ENCODE data around the gene SRF. TPM values are rescaled to one million over a fixed set of nuclear protein-coding genes. Genes with fewer than 3 reads are reported as not detected.
A peak's percentile ranks its signal among the peaks of the same experiment; 100 is the strongest.

SRF gene
- total and polyA plus RNA-seq, 2 donors (not counting 3 experiments of a cell fraction or from before 2014, with no cell fraction given) = 34.4 to 55.8 TPM

- no peaks in the 10 kb centered on the region for H3K9me3 ChIP-seq (replicated peaks; ENCODE audit: control insufficient read depth, insufficient read depth, low read length)
- peaks cover 2% of the 10 kb centered on the region for H3K79me2 ChIP-seq (ENCODE audit: control insufficient read depth, insufficient read depth, low read length)
- peaks cover 17% of the 10 kb centered on the region for H3K4me1 ChIP-seq (ENCODE audit: control insufficient read depth, extremely low read depth, insufficient read depth, low read length)
- H3K36me3 ChIP-seq (ENCODE audit: control insufficient read depth in 2 of 2, extremely low read depth in 1 of 2, insufficient read depth in 2 of 2, low read length in 2 of 2) = peaks cover 10 to 29% of the 10 kb centered on the region in 2 experiments
- H3K4me3 ChIP-seq (replicated peaks in 1 of 3; ENCODE audit: insufficient read depth in 1 of 3, low read depth in 1 of 3, low read length in 3 of 3) = peak overlapping the region; percentile 49 to 92 (median 78)
- no peaks in the 10 kb centered on the region for H3K27me3 ChIP-seq (ENCODE audit: control insufficient read depth in 2 of 2, insufficient read depth in 2 of 2, low read length in 2 of 2)
- intact Hi-C loops (cut with micrococcal nuclease) = no loop called here
- no peak overlapping the region for H3K27ac ChIP-seq (ENCODE audit: insufficient read depth, low read depth, low read length)
- POLR2A ChIA-PET = no interaction called here
- peak overlapping the region; percentile 75 for H2AFZ ChIP-seq (ENCODE audit: low read depth, low read length)
- no TSS peak for BruUV-seq (replicated peaks)
- FAIRE-seq (no peak), DNase-seq (ENCODE audit: low read depth, low spot score) (no peak)
- H3K4me2 ChIP-seq (ENCODE audit: insufficient read depth, low read length) = peak overlapping the region; percentile 67
- dilution Hi-C loops (cut with MboI; ENCODE audit: extremely low pct_ligation_motif_present, low sequenced_read_pairs) = no loop called here
- TF ChIP-seq GATA2 (IDR thresholded peaks at IDR 0.05; ENCODE audit: insufficient read depth, insufficient read length, low read depth, low read length) (no peak), CTCF (IDR thresholded peaks at IDR 0.05; ENCODE audit: extremely low read depth in 1 of 2, insufficient read depth in 1 of 2, low read depth in 1 of 2, low read length in 2 of 2) (no peak), MYC (IDR thresholded peaks at IDR 0.05; ENCODE audit: low read depth, low read length) (no peak), EZH2 (IDR thresholded peaks at IDR 0.05; ENCODE audit: borderline replicate concordance, low read depth, low read length, severe bottlenecking) (no peak), POLR2A (IDR thresholded peaks at IDR 0.05; ENCODE audit: low read depth, low read length) (no peak)
- no peaks in the 10 kb centered on the region for H4K20me1 ChIP-seq (replicated peaks; ENCODE audit: control insufficient read depth, extremely low read depth, insufficient read depth, low read length)
- no peaks in the 10 kb centered on the region for H3K9me1 ChIP-seq (replicated peaks; ENCODE audit: control insufficient read depth, extremely low read depth, insufficient read depth, low read length)
- CTCF ChIA-PET = interaction anchor here (1.2 kb wide), 1 partner anchor 11 kb away, joined by 8 read pairs; no protein-coding TSS in a partner anchor
- peak overlapping the region; percentile 61 for H3K9ac ChIP-seq (replicated peaks; ENCODE audit: extremely low read depth, insufficient read depth, low read length)
These were observed 10.5 kb downstream of the SRF start for GRCh38 chr6:43181621-43181941.
